ENCODE data around the gene HSPA2.

Gene HSPA2

GRCh38 chr14:64540208-64541202 lies at the start of gene HSPA2:
HSPA2 (plus strand) TSS chr14:64540741; CDS start chr14:64540850, 109 bp downstream.
- DNase-seq, result peak; percentile 89

- DNase-seq, result no peak
These were observed 48.9 kb upstream of the HSPA2 start for GRCh38 chr14:64491637-64492036.

GRCh38 chr14:64493455-64493854 lies 47.1 kb upstream of the HSPA2 start:
- no peak for DNase-seq

GRCh38 chr14:64495252-64495651 lies 45.3 kb upstream of the HSPA2 start:
- no peak for DNase-seq

GRCh38 chr14:64496764-64497163 lies 43.8 kb upstream of the HSPA2 start:
- no peak for DNase-seq

- DNase-seq, result no peak
These were observed 40.5 kb upstream of the HSPA2 start for GRCh38 chr14:64500088-64500487.

- no peak for DNase-seq
These were observed 39.0 kb upstream of the HSPA2 start for GRCh38 chr14:64501411-64502171.

GRCh38 chr14:64502456-64502855 lies 38.1 kb upstream of the HSPA2 start:
- no peak for DNase-seq

GRCh38 chr14:64502887-64503433 lies 37.6 kb upstream of the HSPA2 start:
- no peak for DNase-seq

GRCh38 chr14:64503434-64504309 lies 36.9 kb upstream of the HSPA2 start, which contains the start of gene ZBTB25:
ZBTB25 (minus strand) TSS chr14:64503838; CDS start chr14:64490533, 13,305 bp downstream.
- DNase-seq, result peak; percentile 73

- peak; percentile 73 for DNase-seq
These were observed 36.1 kb upstream of the HSPA2 start, which contains the start of gene ZBTB1 for GRCh38 chr14:64504310-64504896. ZBTB1 (plus strand) TSS chr14:64504770; CDS start chr14:64521505, 16,735 bp downstream.

- DNase-seq, result peak; percentile 28
These were observed 35.4 kb upstream of the HSPA2 start for GRCh38 chr14:64504897-64505794.

GRCh38 chr14:64506721-64507120 lies 33.8 kb upstream of the HSPA2 start:
- no peak for DNase-seq

- no peak for DNase-seq
These were observed 33.0 kb upstream of the HSPA2 start for GRCh38 chr14:64507376-64508156.

GRCh38 chr14:64508215-64508776 lies 32.2 kb upstream of the HSPA2 start:
- no peak for DNase-seq

GRCh38 chr14:64509036-64509435 lies 31.5 kb upstream of the HSPA2 start:
- no peak for DNase-seq

GRCh38 chr14:64510825-64511671 lies 29.5 kb upstream of the HSPA2 start:
- peak; percentile 6 for DNase-seq

- no peak for DNase-seq
These were observed 27.3 kb upstream of the HSPA2 start for GRCh38 chr14:64513271-64513670.

Measured in NCI-H774 (cell line).